22Rv1 (cell line): ENCODE measurements around the gene G3BP1.

ENCODE experiments used
- CTCF ChIP-seq: fragments of 450-650 bp; IDR thresholded peaks from 2 replicates; pipeline ENCODE4 v1.5.1; 2017; ENCODE audit warnings: mild to moderate bottlenecking
- ZFX ChIP-seq: fragments of 450-650 bp; IDR thresholded peaks from 2 replicates; pipeline ENCODE4 v1.6.1; 2017; ENCODE audit warnings: antibody characterized with exemption, borderline replicate concordance

GRCh38 chr5:151825445-151825844 is 53.7 kb downstream of the G3BP1 start:
- TF ChIP-seq CTCF (peak; percentile 85), ZFX (no peak)
